GM12874 (cell line): ENCODE results near the gene KDR.

Experiments used
- CTCF ChIP-seq: IDR thresholded peaks from 2 replicates; pipeline ENCODE4 v1.5.1; 2011; ENCODE audit warnings: low read depth, mild to moderate bottlenecking, control low read depth, low read length, moderate library complexity; ENCODE audit not compliant: insufficient read depth

Gene KDR

GRCh38 chr4:55125087-55125721 lies at the start of gene KDR:
Gene KDR (minus strand): TSS chr4:55125595. CDS start chr4:55125293, 302 bp downstream.
- TF ChIP-seq CTCF: no peak

- no peak for TF ChIP-seq CTCF
Observed at GRCh38 chr4:55173580-55173979, 48.2 kb upstream of the KDR start.

GRCh38 chr4:55172694-55173287 lies 47.4 kb upstream of the KDR start:
- TF ChIP-seq CTCF: no peak

- TF ChIP-seq CTCF: no peak
Observed at GRCh38 chr4:55170462-55170861, 45.1 kb upstream of the KDR start.

- TF ChIP-seq CTCF: no peak
Observed at GRCh38 chr4:55169352-55169961, 44.1 kb upstream of the KDR start.

- TF ChIP-seq CTCF: no peak
Observed at GRCh38 chr4:55162396-55162795, 37.0 kb upstream of the KDR start.

GRCh38 chr4:55161739-55162138 lies 36.3 kb upstream of the KDR start:
- TF ChIP-seq CTCF: no peak
